Spleen (tissue), 11 donors: Measurements from ENCODE around the gene KCNQ1. TPM values are rescaled to one million over a fixed set of nuclear protein-coding genes. Genes with fewer than 3 reads are reported as not detected.

Source experiments
- DNase-seq: peaks from one replicate; pipeline ENCODE4 v3.0.0-alpha.2; 2020
- H3K27ac ChIP-seq, 8 donors: fragments of 200-600 bp; sonication (generic) in 7 of 8; 1 replicate in 4 of 8; 2 replicates in 4 of 8; pipeline versions ENCODE4 v1.5.0 to v1.8.0; 2016 to 2021; ENCODE audit warnings: inconsistent platforms in 4 of 8, mild to moderate bottlenecking in 4 of 8, moderate library complexity in 1 of 8
- H3K27me3 ChIP-seq, 7 donors: fragments of 200-600 bp; sonication (generic) in 6 of 7; replicated peaks in 1 of 7; 1 replicate in 4 of 7; 2 replicates in 3 of 7; pipeline versions ENCODE4 v1.5.0 to v1.8.0; 2016 to 2021; ENCODE audit warnings: inconsistent platforms in 3 of 7, mild to moderate bottlenecking in 1 of 7
- H3K36me3 ChIP-seq, 6 donors: fragments of 200-600 bp; sonication (generic) in 5 of 6; 1 replicate in 4 of 6; 2 replicates in 2 of 6; pipeline versions ENCODE4 v1.5.0 to v1.8.0; 2016 to 2021; ENCODE audit warnings: inconsistent platforms in 2 of 6
- H3K4me1 ChIP-seq, 6 donors: fragments of 200-600 bp; sonication (generic) in 5 of 6; 1 replicate in 3 of 6; 2 replicates in 3 of 6; pipeline versions ENCODE4 v1.5.0 to v1.8.0; 2016 to 2021; ENCODE audit warnings: inconsistent platforms in 3 of 6
- H3K4me3 ChIP-seq, 8 donors: fragments of 200-600 bp; sonication (generic) in 7 of 8; 1 replicate in 4 of 8; 2 replicates in 4 of 8; pipeline versions ENCODE4 v1.5.0 to v1.8.0; 2016 to 2021; ENCODE audit warnings: inconsistent platforms in 4 of 8, mild to moderate bottlenecking in 4 of 8, moderate library complexity in 2 of 8
- H3K9me3 ChIP-seq, 8 donors: fragments of 200-600 bp; sonication (generic) in 7 of 8; 1 replicate in 4 of 8; 2 replicates in 4 of 8; pipeline versions ENCODE4 v1.5.0 to v1.8.0; 2016 to 2021; ENCODE audit warnings: inconsistent platforms in 4 of 8
- POLR2A ChIP-seq, 3 donors: fragments of 450-650 bp; IDR thresholded peaks; one replicate each; pipeline ENCODE4 v1.5.1; 2017; ENCODE audit warnings: antibody characterized with exemption in 3 of 3, mild to moderate bottlenecking in 1 of 3
- POLR2AphosphoS5 ChIP-seq, 3 donors: sonication (generic); formaldehyde crosslinking; IDR thresholded peaks; one replicate each; pipeline ENCODE4 v1.5.1; 2017; ENCODE audit warnings: antibody characterized with exemption in 3 of 3
- WGBS, 5 donors: extraction: QIAGEN DNeasy Blood & Tissue Kit in 3 of 5; methylation state at CpG; one replicate each; pipeline versions ENCODE4 v1.1.5 to v1.1.7; 2013 to 2018; 5-methylcytosine and 5-hydroxymethylcytosine counted together
- intact Hi-C: fragments of 100-400 bp; cut with DNase I; formaldehyde crosslinking; loops from one replicate; pipeline ENCODE4 v1.15.0; 2023; ENCODE audit warnings: low total_unique reads
- polyA plus RNA-seq, 3 donors: library from polyadenylated mRNA; stranded (reverse); fragments of 200-250 nt; gene quantifications; one replicate each; pipeline ENCODE4 v1.2.1, GENCODE V29; 2013
- total RNA-seq, 7 donors: library from RNA; depleted of rRNA in 3 of 7; stranded (reverse); fragments of >200 nt in 3 of 7; fragmentation: NEBNext Ultra II Directional in 4 of 7; extraction: Animal tissue kit (Norgen Biotek cat#: 25700) in 4 of 7; gene quantifications; one replicate each; pipeline versions ENCODE4 v1.1.0 to v1.2.1, GENCODE V29; 2016 to 2021
- TF ChIP-seq, protein P1 (sequence below), 11 experiments: fragments of 200-600 bp in 7 of 11; fragments of 450-650 bp in 4 of 11; sonication (generic) in 4 of 11; IDR thresholded peaks in 8 of 11; conservative IDR thresholded peaks in 3 of 11; 1 replicate in 7 of 11; 2 replicates in 4 of 11; pipeline versions ENCODE4 v1.4.0 to v1.8.0; 2016 to 2021; ENCODE audit warnings: antibody characterized with exemption in 11 of 11, inconsistent platforms in 4 of 11, mild to moderate bottlenecking in 1 of 11
- donor health status: healthy with polysubstance abuse.
- donor health status: DM: no; HTN: no; CAD: no; lungs with moderate emphysema.
- donor health status: DM: no; HTN: no; CAD: no.
- donor health status: Bipolar disorder and iron deficiency.
- donor health status: healthy.
- donor health status: DM: no; HTN: no; CAD: no.
- donor health status: DM: yes; HTN: yes; CAD: no.

Gene KCNQ1
- total and polyA plus RNA-seq, 10 donors: 3.3 to 21.6 (median 13.5) TPM

DNA sequence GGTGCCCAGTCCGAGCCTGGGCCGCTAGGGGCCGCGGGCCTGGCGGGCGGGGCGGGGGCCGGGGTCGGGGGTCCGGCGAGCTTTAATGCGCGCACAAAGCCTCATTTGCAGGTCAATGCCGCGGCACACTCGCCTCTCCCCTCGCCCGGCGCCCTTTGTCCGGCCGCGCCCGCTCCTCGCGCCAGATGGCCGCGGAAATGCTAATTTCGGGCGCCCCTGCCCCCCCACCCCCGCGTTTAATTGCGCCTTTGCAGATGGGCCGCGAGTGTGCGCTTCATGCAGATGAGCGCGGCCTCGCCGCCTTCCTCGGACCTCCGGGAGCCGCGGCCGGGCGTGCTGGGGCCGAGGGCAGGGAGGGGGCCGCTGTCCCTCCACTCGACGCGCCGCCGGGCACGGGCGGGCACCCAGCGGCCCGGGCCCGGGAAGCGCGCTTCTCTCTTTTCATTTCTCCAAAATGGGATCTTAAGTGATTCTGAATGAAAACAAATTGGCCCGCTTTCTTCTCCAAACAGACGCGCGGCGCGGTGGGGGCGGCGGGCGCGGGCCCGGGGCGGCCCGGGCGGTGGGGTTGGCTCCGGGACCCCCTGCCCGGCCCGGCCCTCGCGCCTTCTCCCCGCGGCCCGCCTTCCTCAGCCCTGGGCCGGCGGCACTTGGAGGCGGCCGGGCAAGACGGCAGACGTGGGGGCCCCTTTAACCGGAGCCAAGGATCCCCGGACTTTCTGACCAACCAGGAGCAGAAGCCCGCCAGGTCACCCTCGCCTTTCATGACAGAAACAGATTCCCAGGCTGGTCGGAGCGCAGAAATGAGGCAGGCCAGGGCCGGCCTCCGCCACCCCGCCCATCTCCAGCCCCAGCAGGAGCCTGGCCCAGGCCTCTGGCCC, 417.8 kb downstream of the KCNQ1 start:
- no peaks in the 10 kb centered on the region for H3K36me3 ChIP-seq
- H3K9me3 ChIP-seq: peaks cover 0 to 4% (median 0%) of the 10 kb centered on the region in 8 donors
- WGBS, 5 donors: 10 to 35% (median 12%) methylated on average over 10 to 96 of the region's 96 CpGs
- H3K27ac ChIP-seq: no peak overlapping the region
- peaks cover 0 to 19% (median 5%) of the 10 kb centered on the region in 6 donors for H3K4me1 ChIP-seq
- peak overlapping the region in 2 of 8 donors; percentile 25 to 52 for H3K4me3 ChIP-seq
- DNase-seq: no peak
- peaks cover 0 to 66% (median 23%) of the 10 kb centered on the region in 7 donors for H3K27me3 ChIP-seq
- intact Hi-C loops: no loop called here
- TF ChIP-seq, protein P1, sequence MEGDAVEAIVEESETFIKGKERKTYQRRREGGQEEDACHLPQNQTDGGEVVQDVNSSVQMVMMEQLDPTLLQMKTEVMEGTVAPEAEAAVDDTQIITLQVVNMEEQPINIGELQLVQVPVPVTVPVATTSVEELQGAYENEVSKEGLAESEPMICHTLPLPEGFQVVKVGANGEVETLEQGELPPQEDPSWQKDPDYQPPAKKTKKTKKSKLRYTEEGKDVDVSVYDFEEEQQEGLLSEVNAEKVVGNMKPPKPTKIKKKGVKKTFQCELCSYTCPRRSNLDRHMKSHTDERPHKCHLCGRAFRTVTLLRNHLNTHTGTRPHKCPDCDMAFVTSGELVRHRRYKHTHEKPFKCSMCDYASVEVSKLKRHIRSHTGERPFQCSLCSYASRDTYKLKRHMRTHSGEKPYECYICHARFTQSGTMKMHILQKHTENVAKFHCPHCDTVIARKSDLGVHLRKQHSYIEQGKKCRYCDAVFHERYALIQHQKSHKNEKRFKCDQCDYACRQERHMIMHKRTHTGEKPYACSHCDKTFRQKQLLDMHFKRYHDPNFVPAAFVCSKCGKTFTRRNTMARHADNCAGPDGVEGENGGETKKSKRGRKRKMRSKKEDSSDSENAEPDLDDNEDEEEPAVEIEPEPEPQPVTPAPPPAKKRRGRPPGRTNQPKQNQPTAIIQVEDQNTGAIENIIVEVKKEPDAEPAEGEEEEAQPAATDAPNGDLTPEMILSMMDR (IDR thresholded peaks at IDR 0.05 in 8 of 11, conservative IDR thresholded peaks at IDR 0.05 in 3 of 11): no peak
- TF ChIP-seq POLR2A (IDR thresholded peaks at IDR 0.05): no peak
- TF ChIP-seq POLR2AphosphoS5 (IDR thresholded peaks at IDR 0.05): no peak

DNA sequence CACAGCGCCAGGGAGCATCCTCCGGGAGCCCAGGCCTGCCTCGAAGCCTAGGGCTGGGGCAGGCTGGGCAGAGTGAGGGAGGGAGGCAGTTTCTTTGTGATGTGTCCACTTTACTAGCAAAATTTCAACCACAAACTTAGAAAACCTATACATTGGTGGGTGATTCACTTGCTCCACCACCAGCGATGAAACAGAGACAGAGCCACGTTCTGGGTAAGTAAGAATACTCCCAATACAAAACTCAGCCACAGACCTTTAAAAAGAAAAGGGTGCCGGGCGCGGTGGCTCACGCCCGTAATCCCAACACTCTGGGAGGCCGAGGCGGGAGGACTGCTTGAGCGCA, 418.4 kb downstream of the KCNQ1 start:
- H3K27me3 ChIP-seq: peaks cover 0 to 72% (median 24%) of the 10 kb centered on the region in 7 donors
- intact Hi-C loops: no loop called here
- TF ChIP-seq, protein P1 (IDR thresholded peaks at IDR 0.05 in 8 of 11, conservative IDR thresholded peaks at IDR 0.05 in 3 of 11): no peak
- no peak for TF ChIP-seq POLR2A (IDR thresholded peaks at IDR 0.05)
- no peak for TF ChIP-seq POLR2AphosphoS5 (IDR thresholded peaks at IDR 0.05)
- H3K36me3 ChIP-seq: no peaks in the 10 kb centered on the region
- 85 to 91% (median 86%) methylated on average over 10 to 13 of the region's 13 CpGs for WGBS, 5 donors
- peaks cover 0 to 4% (median 0%) of the 10 kb centered on the region in 8 donors for H3K9me3 ChIP-seq
- DNase-seq: no peak
- no peak overlapping the region for H3K4me3 ChIP-seq
- no peak overlapping the region for H3K27ac ChIP-seq
- H3K4me1 ChIP-seq: peaks cover 0 to 25% (median 7%) of the 10 kb centered on the region in 6 donors

DNA sequence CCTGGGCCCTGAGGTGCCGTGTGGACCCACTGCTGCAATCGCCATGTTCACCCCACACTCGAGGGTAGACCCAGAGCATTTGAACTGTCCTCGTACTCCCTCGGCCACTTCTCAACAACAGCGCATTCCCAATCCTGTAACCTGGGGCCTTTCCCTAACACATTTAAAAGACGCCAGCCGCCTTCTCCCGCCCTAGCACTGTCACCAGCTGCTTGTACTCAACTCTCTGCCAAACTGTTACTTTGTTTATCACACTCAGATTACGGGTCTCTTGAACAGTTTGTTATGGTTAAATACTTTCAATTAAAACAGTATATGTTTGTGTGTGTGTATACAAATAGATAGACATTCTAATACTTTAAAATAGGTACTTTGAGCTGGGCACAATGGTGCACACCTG, 420.1 kb downstream of the KCNQ1 start:
- H3K27ac ChIP-seq: no peak overlapping the region
- intact Hi-C loops: no loop called here
- WGBS, 5 donors: 88 to 95% (median 90%) methylated on average over 10 of the region's 10 CpGs

More for the DNA sequence above, 420.1 kb downstream of the KCNQ1 start:
- DNase-seq: no peak
- no peak for TF ChIP-seq POLR2AphosphoS5 (IDR thresholded peaks at IDR 0.05)
- TF ChIP-seq POLR2A (IDR thresholded peaks at IDR 0.05): no peak
- TF ChIP-seq, protein P1 (IDR thresholded peaks at IDR 0.05 in 8 of 11, conservative IDR thresholded peaks at IDR 0.05 in 3 of 11): no peak
- H3K36me3 ChIP-seq: no peaks in the 10 kb centered on the region
- peaks cover 0 to 39% (median 14%) of the 10 kb centered on the region in 6 donors for H3K4me1 ChIP-seq
- H3K4me3 ChIP-seq: no peak overlapping the region
- peaks cover 0 to 4% (median 0%) of the 10 kb centered on the region in 8 donors for H3K9me3 ChIP-seq
- peaks cover 0 to 88% (median 41%) of the 10 kb centered on the region in 7 donors for H3K27me3 ChIP-seq
